Panc1 (cell line): ENCODE results near the gene SCAMP5. TPM values are rescaled to one million over a fixed set of nuclear protein-coding genes. Genes with fewer than 3 reads are reported as not detected.

Source experiments
- ATAC-seq: fragments of 200-7000 bp; cut with Tn5 transposase; 2 replicates; pipeline ENCODE4 v1.9.1; 2020; ENCODE audit warnings: mild to moderate bottlenecking, moderate library complexity
- BruUV-seq: library from RNA; stranded (reverse); fragments of 400-500 nt; replicated peaks from 2 replicates; lab custom pipeline; 2021; lab: Mats Ljungman, UMichigan
- CTCF ChIA-PET: fragments of 300-600 bp; sonication (Branson Sonifier 250); formaldehyde crosslinking; loops from one replicate; lab custom pipeline; 2022; ENCODE audit warnings: antibody characterized with exemption; lab: Charles Lee
- POLR2A ChIA-PET: fragments of 300-600 bp; sonication (Branson Sonifier 250); formaldehyde crosslinking; loops from one replicate; lab custom pipeline; 2022; ENCODE audit warnings: antibody characterized with exemption; lab: Charles Lee
- DNase-seq: peaks from one replicate; pipeline ENCODE4 v3.0.0-alpha.2; 2010; ENCODE audit warnings: low read depth, low spot score
- H3K27ac ChIP-seq: 2 replicates; pipeline ENCODE4 v1.5.1; 2011; ENCODE audit warnings: mild to moderate bottlenecking, low read length, inconsistent platforms
- H3K27me3 ChIP-seq: fragments of 200-500 bp; sonication (Bioruptor generic); 2 replicates; pipeline ENCODE4 v1.6.0; 2014; ENCODE audit warnings: low read length, inconsistent platforms; ENCODE audit not compliant: control insufficient read depth, insufficient read depth
- H3K36me3 ChIP-seq: fragments of 200-500 bp; sonication (Bioruptor generic); 2 replicates; pipeline ENCODE4 v1.5.1; 2014; ENCODE audit warnings: inconsistent platforms, mild to moderate bottlenecking, low read length, moderate library complexity; ENCODE audit not compliant: control insufficient read depth, insufficient read depth
- H3K4me1 ChIP-seq: 2 replicates; pipeline ENCODE4 v1.5.1; 2011; ENCODE audit warnings: inconsistent platforms, mild to moderate bottlenecking, low read length, moderate library complexity; ENCODE audit not compliant: control insufficient read depth, insufficient read depth
- H3K4me3 ChIP-seq, 2 experiments: 2 replicates each; pipeline ENCODE4 v1.5.1; 2011 to 2012; ENCODE audit warnings: low read depth in 2 of 2, low read length in 2 of 2, mild to moderate bottlenecking in 2 of 2, inconsistent platforms in 1 of 2, moderate library complexity in 1 of 2
- H3K9me3 ChIP-seq: fragments of 200-500 bp; sonication (Bioruptor generic); 2 replicates; pipeline ENCODE4 v1.5.1; 2014; ENCODE audit warnings: low read depth, mild to moderate bottlenecking, inconsistent platforms, low read length, moderate library complexity; ENCODE audit not compliant: control insufficient read depth, insufficient read depth
- POLR2AphosphoS5 ChIP-seq: IDR thresholded peaks from 2 replicates; pipeline ENCODE4 v1.6.1; 2012; ENCODE audit warnings: mild to moderate bottlenecking, low read depth, low read length, moderate library complexity
- SIN3A ChIP-seq: IDR thresholded peaks from 2 replicates; pipeline ENCODE4 v1.6.1; 2012; ENCODE audit warnings: low read depth, mild to moderate bottlenecking, low read length, moderate library complexity, borderline replicate concordance; ENCODE audit not compliant: insufficient read depth
- TCF7L2 ChIP-seq: IDR thresholded peaks from 2 replicates; pipeline ENCODE4 v1.6.1; 2011; ENCODE audit warnings: mild to moderate bottlenecking, low read depth, low read length, inconsistent platforms
- in situ Hi-C: cut with HindIII; loops from 2 replicates; pipeline ENCODE4 v1.10.0; 2016; ENCODE audit warnings: low sequenced_read_pairs, low pct_unique_long_range_greater_than_20kb
- intact Hi-C: fragments of 100-400 bp; cut with micrococcal nuclease; formaldehyde crosslinking; loops from one replicate; pipeline ENCODE4 v1.10.0; 2022; ENCODE audit not compliant: unreplicated experiment
- total RNA-seq: library from RNA; stranded (reverse); gene quantifications from one replicate; pipeline ENCODE4 v1.2.1, GENCODE V29; 2021; ENCODE audit not compliant: unreplicated experiment
- TF ChIP-seq, protein P1 (sequence below), 2 experiments: IDR thresholded peaks; 2 replicates each; pipeline ENCODE4 v1.6.1; 2011 to 2012; ENCODE audit warnings: low read depth in 2 of 2, control low read depth in 1 of 2, low read length in 1 of 2, mild to moderate bottlenecking in 1 of 2, moderate library complexity in 1 of 2; ENCODE audit not compliant: insufficient read depth in 1 of 2
- TF ChIP-seq, protein P2 (sequence below): fragments of 450-650 bp; IDR thresholded peaks from 2 replicates; pipeline ENCODE4 v1.5.1; 2017; ENCODE audit warnings: mild to moderate bottlenecking

Gene SCAMP5
- total RNA-seq, 1 experiment from 2014 or later: 11.2 TPM

- no peak overlapping the region for H3K27ac ChIP-seq
- no peak for DNase-seq
- H3K36me3 ChIP-seq: no peaks in the 10 kb centered on the region
- no TSS peak for BruUV-seq
- ChIA-PET CTCF (interaction anchor here (0.6 to 1.0 kb wide), 3 partner anchors 14 to 166 kb away, joined by 3 to 7 read pairs (median 3); partner anchors contain the start of gene PPCDC), POLR2A (no interaction called here)
- no peak overlapping the region for H3K4me3 ChIP-seq
- no peaks in the 10 kb centered on the region for H3K27me3 ChIP-seq
- ATAC-seq: no peak
- H3K9me3 ChIP-seq: no peaks in the 10 kb centered on the region
- peaks cover 3% of the 10 kb centered on the region for H3K4me1 ChIP-seq
- intact Hi-C loops: no loop called here
- in situ Hi-C loops: no loop called here
- TF ChIP-seq, protein P1, sequence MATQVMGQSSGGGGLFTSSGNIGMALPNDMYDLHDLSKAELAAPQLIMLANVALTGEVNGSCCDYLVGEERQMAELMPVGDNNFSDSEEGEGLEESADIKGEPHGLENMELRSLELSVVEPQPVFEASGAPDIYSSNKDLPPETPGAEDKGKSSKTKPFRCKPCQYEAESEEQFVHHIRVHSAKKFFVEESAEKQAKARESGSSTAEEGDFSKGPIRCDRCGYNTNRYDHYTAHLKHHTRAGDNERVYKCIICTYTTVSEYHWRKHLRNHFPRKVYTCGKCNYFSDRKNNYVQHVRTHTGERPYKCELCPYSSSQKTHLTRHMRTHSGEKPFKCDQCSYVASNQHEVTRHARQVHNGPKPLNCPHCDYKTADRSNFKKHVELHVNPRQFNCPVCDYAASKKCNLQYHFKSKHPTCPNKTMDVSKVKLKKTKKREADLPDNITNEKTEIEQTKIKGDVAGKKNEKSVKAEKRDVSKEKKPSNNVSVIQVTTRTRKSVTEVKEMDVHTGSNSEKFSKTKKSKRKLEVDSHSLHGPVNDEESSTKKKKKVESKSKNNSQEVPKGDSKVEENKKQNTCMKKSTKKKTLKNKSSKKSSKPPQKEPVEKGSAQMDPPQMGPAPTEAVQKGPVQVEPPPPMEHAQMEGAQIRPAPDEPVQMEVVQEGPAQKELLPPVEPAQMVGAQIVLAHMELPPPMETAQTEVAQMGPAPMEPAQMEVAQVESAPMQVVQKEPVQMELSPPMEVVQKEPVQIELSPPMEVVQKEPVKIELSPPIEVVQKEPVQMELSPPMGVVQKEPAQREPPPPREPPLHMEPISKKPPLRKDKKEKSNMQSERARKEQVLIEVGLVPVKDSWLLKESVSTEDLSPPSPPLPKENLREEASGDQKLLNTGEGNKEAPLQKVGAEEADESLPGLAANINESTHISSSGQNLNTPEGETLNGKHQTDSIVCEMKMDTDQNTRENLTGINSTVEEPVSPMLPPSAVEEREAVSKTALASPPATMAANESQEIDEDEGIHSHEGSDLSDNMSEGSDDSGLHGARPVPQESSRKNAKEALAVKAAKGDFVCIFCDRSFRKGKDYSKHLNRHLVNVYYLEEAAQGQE (IDR thresholded peaks at IDR 0.05; ENCODE audit: insufficient read depth in 1 of 2, low read depth in 2 of 2, low read length in 1 of 2): no peak
- TF ChIP-seq, protein P2, sequence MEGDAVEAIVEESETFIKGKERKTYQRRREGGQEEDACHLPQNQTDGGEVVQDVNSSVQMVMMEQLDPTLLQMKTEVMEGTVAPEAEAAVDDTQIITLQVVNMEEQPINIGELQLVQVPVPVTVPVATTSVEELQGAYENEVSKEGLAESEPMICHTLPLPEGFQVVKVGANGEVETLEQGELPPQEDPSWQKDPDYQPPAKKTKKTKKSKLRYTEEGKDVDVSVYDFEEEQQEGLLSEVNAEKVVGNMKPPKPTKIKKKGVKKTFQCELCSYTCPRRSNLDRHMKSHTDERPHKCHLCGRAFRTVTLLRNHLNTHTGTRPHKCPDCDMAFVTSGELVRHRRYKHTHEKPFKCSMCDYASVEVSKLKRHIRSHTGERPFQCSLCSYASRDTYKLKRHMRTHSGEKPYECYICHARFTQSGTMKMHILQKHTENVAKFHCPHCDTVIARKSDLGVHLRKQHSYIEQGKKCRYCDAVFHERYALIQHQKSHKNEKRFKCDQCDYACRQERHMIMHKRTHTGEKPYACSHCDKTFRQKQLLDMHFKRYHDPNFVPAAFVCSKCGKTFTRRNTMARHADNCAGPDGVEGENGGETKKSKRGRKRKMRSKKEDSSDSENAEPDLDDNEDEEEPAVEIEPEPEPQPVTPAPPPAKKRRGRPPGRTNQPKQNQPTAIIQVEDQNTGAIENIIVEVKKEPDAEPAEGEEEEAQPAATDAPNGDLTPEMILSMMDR: no peak
- TF ChIP-seq TCF7L2: no peak
- no peak for TF ChIP-seq POLR2AphosphoS5
- no peak for TF ChIP-seq SIN3A
Observed at GRCh38 chr15:75037685-75038084, 42.3 kb downstream of the SCAMP5 start.

- Histone ChIP-seq H3K27ac (no peak overlapping the region), H3K36me3 (no peaks in the 10 kb centered on the region), H3K4me3 (no peak overlapping the region), H3K4me1 (peaks cover 8% of the 10 kb centered on the region), H3K27me3 (no peaks in the 10 kb centered on the region), H3K9me3 (no peaks in the 10 kb centered on the region)
- in situ Hi-C loops (no loop called here), intact Hi-C loops (no loop called here)
- ChIA-PET CTCF (interaction anchor here (0.6 to 1.0 kb wide), 2 partner anchors 15 to 166 kb away, joined by 3 read pairs; partner anchors contain the start of gene PPCDC), POLR2A (no interaction called here)
- ATAC-seq: no peak
- no peak for TF ChIP-seq TCF7L2
- TF ChIP-seq, protein P1 (IDR thresholded peaks at IDR 0.05; ENCODE audit: insufficient read depth in 1 of 2, low read depth in 2 of 2, low read length in 1 of 2): no peak
- TF ChIP-seq POLR2AphosphoS5: no peak
- TF ChIP-seq, protein P2: no peak
- no peak for TF ChIP-seq SIN3A
- BruUV-seq: no TSS peak
- DNase-seq: no peak
Observed at GRCh38 chr15:75038231-75038630, 42.9 kb downstream of the SCAMP5 start.
